ENCODE measurements around the gene OPN3. TPM values are rescaled to one million over a fixed set of nuclear protein-coding genes. Genes with fewer than 3 reads are reported as not detected.
A peak's percentile ranks its signal among the peaks of the same experiment; 100 is the strongest.

The OPN3 gene
- total RNA-seq, 1 donor from 2014 or later, result 20.0 TPM

GRCh38 chr1:241610056-241610815 is 29.9 kb downstream of the OPN3 start:
- Mint-ChIP-seq H3K27ac (ENCODE audit: unreplicated experiment) (no peak overlapping the region), H3K9me3 (ENCODE audit: low read depth) (no peaks in the 10 kb centered on the region), H3K27me3 (ENCODE audit: low read depth) (no peaks in the 10 kb centered on the region), H3K4me1 (ENCODE audit: low read depth) (peaks cover 41% of the 10 kb centered on the region), H3K4me3 (ENCODE audit: unreplicated experiment) (no peak overlapping the region), H3K36me3 (ENCODE audit: low read depth) (no peaks in the 10 kb centered on the region)
- no peak for DNase-seq (ENCODE audit: low spot score)
- no peak for TF ChIP-seq CTCF (IDR thresholded peaks at IDR 0.05)

- DNase-seq (ENCODE audit: low spot score), result no peak
- Mint-ChIP-seq H3K9me3 (ENCODE audit: low read depth) (no peaks in the 10 kb centered on the region), H3K27me3 (ENCODE audit: low read depth) (no peaks in the 10 kb centered on the region), H3K27ac (ENCODE audit: unreplicated experiment) (peak overlapping the region; percentile 0), H3K4me3 (ENCODE audit: unreplicated experiment) (no peak overlapping the region), H3K4me1 (ENCODE audit: low read depth) (peaks cover 41% of the 10 kb centered on the region), H3K36me3 (ENCODE audit: low read depth) (no peaks in the 10 kb centered on the region)
- no peak for TF ChIP-seq CTCF (IDR thresholded peaks at IDR 0.05)
Measured at GRCh38 chr1:241608379-241609033, 31.7 kb downstream of the OPN3 start.

DNA sequence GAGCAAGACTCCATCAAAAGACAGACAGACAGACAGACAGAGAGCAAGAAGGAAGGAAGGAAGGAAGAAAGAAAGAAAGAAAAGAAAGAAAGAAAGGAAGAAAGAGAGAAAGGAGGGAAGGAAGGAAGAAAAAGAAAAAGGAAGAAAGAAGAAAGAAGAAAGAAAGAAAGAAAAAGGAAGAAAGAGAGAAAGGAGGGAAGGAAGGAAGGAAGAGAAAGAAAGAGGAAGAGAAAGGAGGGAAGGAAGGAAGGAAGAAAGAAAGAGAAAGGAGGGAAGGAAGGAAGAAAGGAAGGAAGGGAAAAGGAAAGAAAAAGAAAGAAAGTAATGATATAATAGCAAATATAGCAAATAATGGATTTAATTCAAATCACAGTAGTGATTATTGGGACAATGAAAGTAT is 32.7 kb downstream of the OPN3 start:
- no peaks in the 10 kb centered on the region for H3K27me3 Mint-ChIP-seq (ENCODE audit: low read depth)
- H3K9me3 Mint-ChIP-seq (ENCODE audit: low read depth), result no peaks in the 10 kb centered on the region
- no peak for DNase-seq (ENCODE audit: low spot score)
- H3K36me3 Mint-ChIP-seq (ENCODE audit: low read depth), result peaks cover 3% of the 10 kb centered on the region
- no peak overlapping the region for H3K27ac Mint-ChIP-seq (ENCODE audit: unreplicated experiment)
- no peak for TF ChIP-seq CTCF (IDR thresholded peaks at IDR 0.05)
- no peak overlapping the region for H3K4me3 Mint-ChIP-seq (ENCODE audit: unreplicated experiment)
- H3K4me1 Mint-ChIP-seq (ENCODE audit: low read depth), result peaks cover 45% of the 10 kb centered on the region

GRCh38 chr1:241606544-241606943 is 33.6 kb downstream of the OPN3 start:
- H3K27ac Mint-ChIP-seq (ENCODE audit: unreplicated experiment), result no peak overlapping the region
- DNase-seq (ENCODE audit: low spot score), result no peak
- H3K36me3 Mint-ChIP-seq (ENCODE audit: low read depth), result peaks cover 6% of the 10 kb centered on the region
- peaks cover 43% of the 10 kb centered on the region for H3K4me1 Mint-ChIP-seq (ENCODE audit: low read depth)
- TF ChIP-seq CTCF (IDR thresholded peaks at IDR 0.05), result no peak
- H3K4me3 Mint-ChIP-seq (ENCODE audit: unreplicated experiment), result no peak overlapping the region
- H3K9me3 Mint-ChIP-seq (ENCODE audit: low read depth), result no peaks in the 10 kb centered on the region
- H3K27me3 Mint-ChIP-seq (ENCODE audit: low read depth), result no peaks in the 10 kb centered on the region

- Mint-ChIP-seq H3K27me3 (ENCODE audit: low read depth) (no peaks in the 10 kb centered on the region), H3K9me3 (ENCODE audit: low read depth) (no peaks in the 10 kb centered on the region), H3K4me3 (ENCODE audit: unreplicated experiment) (no peak overlapping the region), H3K27ac (ENCODE audit: unreplicated experiment) (no peak overlapping the region), H3K36me3 (ENCODE audit: low read depth) (peaks cover 10% of the 10 kb centered on the region), H3K4me1 (ENCODE audit: low read depth) (peaks cover 48% of the 10 kb centered on the region)
- no peak for DNase-seq (ENCODE audit: low spot score)
- TF ChIP-seq CTCF (IDR thresholded peaks at IDR 0.05), result peak; percentile 65
Measured at GRCh38 chr1:241605146-241605805, 34.9 kb downstream of the OPN3 start.
